GM13977 (cell line): ENCODE data around the gene PLEKHB2.
"Not testable (repeated sequence)": the region's sequence is repeated elsewhere in the genome, so short reads cannot be mapped to it uniquely, and the experiment has no call there.

Experiments used
- DNase-seq: peaks from one replicate; pipeline ENCODE4 v3.0.0; 2012; ENCODE audit warnings: low spot score
- CTCF ChIP-seq: IDR thresholded peaks from 2 replicates; pipeline ENCODE4 v1.5.1; 2012; ENCODE audit warnings: mild to moderate bottlenecking, control low read depth; ENCODE audit not compliant: insufficient read depth; ENCODE audit errors: extremely low read depth, missing control alignments
- in situ Hi-C: fragments of 300-500 bp; cut with MboI; formaldehyde crosslinking; loops from one replicate; pipeline ENCODE4 v1.12.0; 2022; ENCODE audit warnings: low sequenced_read_pairs, low pct_unique_long_range_greater_than_20kb, mixed read lengths, inconsistent platforms; ENCODE audit not compliant: unreplicated experiment

Gene PLEKHB2

DNA sequence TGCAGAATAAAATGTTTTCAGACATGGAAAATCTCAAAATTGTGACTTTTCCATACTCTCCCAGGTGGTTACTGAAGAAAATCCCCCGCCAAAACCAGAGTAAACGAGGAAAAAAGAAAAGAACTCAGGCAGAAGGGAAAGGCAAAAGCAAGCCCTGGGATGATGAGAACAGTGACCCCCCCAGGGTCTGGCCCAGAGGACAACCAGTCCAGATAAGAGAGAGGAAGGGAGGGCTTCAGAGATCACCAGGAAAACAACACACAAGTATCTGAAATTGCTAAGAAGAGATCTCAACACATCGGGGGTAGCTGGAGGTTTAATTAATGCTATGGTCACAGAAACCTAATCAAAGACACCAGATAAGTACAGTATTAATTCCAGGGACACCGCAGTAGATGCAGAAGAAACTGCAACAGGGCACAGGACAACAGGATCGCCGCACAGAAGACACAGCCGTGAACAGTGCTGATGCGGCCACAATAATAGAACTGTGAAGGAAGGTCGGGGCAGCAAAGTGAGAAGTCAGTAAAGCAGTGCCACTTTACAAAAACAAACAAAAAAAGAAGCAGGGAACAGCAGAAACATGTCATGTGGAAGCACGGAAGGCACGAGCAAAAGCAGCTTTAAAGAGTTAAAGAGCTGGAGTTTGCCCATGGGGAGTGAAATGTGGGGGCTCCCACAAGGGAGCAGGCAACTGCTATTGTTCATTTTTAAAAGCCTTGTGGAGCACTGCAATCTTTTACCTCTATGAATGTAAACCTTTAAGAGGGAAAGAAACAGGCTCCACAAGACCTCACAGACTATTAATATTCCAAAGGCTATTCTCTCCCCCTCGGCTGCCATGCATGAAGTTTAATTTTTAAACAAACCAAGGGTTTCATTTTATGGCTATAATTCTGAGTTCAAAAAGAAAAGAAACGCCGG is 40.3 kb upstream of the PLEKHB2 start:
- no peak for DNase-seq
- in situ Hi-C loops: no loop called here
- TF ChIP-seq CTCF: no peak

DNA sequence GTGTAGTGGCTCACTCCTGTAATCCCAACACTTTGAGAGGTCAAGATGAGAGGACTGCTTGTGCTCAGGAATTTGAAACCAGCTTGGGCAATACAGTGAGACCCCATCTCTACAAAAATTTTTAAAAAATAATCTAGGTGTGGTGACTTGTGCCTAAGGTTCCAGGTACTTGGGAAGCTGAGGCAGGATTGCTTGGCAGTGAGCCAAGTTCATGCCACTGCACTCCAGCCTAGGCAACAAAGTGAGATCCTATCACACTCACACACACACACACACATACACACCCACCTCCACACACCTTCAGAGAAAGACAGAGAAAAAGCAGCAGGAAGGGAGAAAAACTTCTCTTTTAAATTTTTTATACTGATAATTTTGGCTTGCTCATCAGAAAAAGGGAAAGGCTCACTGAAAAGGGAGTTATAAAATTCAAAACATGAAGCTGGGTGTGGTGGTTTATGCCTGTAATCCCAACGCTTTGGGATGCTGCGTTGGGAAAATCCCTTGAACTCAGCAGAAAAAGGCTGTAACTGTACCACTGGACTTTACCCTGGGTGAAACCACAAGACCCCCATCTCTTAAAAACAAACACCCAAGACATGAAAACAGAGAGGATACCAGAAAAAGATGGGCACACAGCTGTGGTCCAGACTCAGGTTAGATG is 37.5 kb upstream of the PLEKHB2 start:
- no peak for DNase-seq
- in situ Hi-C loops: no loop called here
- no peak for TF ChIP-seq CTCF

- in situ Hi-C loops, DNase-seq: not testable (repeated sequence)
Measured at GRCh38 chr2:131068172-131068571, 37.0 kb upstream of the PLEKHB2 start.

DNA sequence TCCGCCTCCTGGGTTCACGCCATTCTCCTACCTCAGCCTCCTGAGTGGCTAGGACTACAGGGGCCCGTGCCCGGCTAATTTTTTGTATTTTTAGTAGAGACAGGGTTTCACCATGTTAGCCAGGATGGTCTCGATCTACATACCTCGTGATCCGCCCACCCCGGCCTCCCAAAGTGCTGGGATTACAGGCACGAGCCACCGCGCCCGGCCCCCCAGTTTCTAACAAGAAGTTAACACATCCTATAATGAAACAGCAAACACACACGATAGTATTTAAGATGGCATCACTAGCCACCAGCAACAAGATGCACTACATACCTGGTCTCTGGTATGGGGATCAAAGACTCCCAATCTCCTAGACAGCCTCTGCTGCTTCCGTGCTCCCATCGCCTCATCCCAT is 29.6 kb upstream of the PLEKHB2 start:
- DNase-seq, in situ Hi-C loops: not testable (repeated sequence)

- no peak for DNase-seq
- no peak for TF ChIP-seq CTCF
- in situ Hi-C loops: no loop called here
Measured at GRCh38 chr2:131076707-131077106, 28.4 kb upstream of the PLEKHB2 start.

DNA sequence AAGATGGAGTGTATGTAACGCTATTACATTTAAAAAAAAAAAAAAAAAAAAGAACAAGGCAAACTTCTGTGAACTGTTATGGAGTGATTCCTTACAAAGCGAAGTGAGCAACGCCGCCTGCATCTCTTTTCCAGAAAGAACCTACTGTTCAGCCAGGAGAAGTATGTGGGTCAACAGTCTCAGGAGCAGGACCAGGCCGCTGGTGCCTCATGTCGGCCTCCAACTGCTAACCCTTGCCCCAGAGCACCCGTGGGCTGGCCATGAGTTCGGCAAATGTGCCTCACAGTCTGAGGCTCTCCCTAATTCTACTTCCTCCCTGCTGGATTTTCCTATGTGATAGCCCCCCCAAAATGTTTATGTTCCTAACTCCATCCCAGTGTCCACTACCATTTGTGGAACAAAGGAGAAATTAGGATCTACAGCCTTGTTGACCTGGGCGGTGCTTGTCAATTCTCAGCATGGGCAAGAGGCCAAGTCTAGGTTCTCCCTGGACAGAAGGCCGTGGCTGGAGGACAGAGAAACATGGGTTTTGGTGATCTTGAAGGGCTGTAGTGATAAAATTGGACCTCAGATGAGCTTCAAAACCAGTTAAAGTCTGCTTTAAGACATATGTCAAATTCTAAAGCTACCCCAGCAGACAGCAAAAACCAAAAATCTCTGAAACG is 27.8 kb upstream of the PLEKHB2 start:
- no peak for TF ChIP-seq CTCF
- no peak for DNase-seq
- in situ Hi-C loops: no loop called here

GRCh38 chr2:131077966-131078365 is 27.2 kb upstream of the PLEKHB2 start:
- in situ Hi-C loops: no loop called here
- no peak for TF ChIP-seq CTCF
- no peak for DNase-seq

- in situ Hi-C loops: not testable (repeated sequence)
Measured at GRCh38 chr2:131079931-131080330, 25.2 kb upstream of the PLEKHB2 start.

More at GRCh38 chr2:131079931-131080330, 25.2 kb upstream of the PLEKHB2 start:
- DNase-seq: not testable (repeated sequence)
